GM13976 (cell line): Measurements from ENCODE around the gene CDO1.

Source experiments
- DNase-seq: peaks from one replicate; pipeline ENCODE4 v3.0.0; 2012; ENCODE audit warnings: low spot score
- in situ Hi-C: fragments of 300-500 bp; cut with MboI; formaldehyde crosslinking; loops from one replicate; pipeline ENCODE4 v1.12.0; 2022; ENCODE audit warnings: low sequenced_read_pairs, mixed read lengths, inconsistent platforms; ENCODE audit not compliant: unreplicated experiment
- TF ChIP-seq, protein P1 (sequence below): IDR thresholded peaks from 2 replicates; pipeline ENCODE4 v1.5.1; 2012; ENCODE audit warnings: borderline replicate concordance, mild to moderate bottlenecking; ENCODE audit not compliant: insufficient read depth; ENCODE audit errors: extremely low read depth, missing control alignments, control extremely low read depth

Gene CDO1

DNA sequence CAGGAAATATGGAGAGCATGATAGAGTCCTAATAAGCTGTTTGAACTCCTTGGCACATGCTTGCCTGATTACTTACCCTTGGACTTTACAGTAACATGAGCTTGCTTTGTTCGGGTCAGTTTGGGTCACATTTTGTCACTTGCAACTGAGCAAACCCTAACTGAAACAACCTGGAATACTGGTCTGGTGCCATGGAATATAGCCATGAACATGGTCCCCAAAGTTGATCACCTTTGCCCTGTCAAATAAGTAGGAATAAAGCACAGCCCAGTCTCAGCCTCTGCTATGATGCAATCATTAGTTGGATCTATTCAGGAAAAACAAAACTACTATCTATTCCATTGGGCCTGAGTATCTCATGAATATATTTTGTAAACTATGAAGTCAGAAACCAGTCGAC, 18.2 kb downstream of the CDO1 start:
- TF ChIP-seq, protein P1, sequence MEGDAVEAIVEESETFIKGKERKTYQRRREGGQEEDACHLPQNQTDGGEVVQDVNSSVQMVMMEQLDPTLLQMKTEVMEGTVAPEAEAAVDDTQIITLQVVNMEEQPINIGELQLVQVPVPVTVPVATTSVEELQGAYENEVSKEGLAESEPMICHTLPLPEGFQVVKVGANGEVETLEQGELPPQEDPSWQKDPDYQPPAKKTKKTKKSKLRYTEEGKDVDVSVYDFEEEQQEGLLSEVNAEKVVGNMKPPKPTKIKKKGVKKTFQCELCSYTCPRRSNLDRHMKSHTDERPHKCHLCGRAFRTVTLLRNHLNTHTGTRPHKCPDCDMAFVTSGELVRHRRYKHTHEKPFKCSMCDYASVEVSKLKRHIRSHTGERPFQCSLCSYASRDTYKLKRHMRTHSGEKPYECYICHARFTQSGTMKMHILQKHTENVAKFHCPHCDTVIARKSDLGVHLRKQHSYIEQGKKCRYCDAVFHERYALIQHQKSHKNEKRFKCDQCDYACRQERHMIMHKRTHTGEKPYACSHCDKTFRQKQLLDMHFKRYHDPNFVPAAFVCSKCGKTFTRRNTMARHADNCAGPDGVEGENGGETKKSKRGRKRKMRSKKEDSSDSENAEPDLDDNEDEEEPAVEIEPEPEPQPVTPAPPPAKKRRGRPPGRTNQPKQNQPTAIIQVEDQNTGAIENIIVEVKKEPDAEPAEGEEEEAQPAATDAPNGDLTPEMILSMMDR, result no peak

DNA sequence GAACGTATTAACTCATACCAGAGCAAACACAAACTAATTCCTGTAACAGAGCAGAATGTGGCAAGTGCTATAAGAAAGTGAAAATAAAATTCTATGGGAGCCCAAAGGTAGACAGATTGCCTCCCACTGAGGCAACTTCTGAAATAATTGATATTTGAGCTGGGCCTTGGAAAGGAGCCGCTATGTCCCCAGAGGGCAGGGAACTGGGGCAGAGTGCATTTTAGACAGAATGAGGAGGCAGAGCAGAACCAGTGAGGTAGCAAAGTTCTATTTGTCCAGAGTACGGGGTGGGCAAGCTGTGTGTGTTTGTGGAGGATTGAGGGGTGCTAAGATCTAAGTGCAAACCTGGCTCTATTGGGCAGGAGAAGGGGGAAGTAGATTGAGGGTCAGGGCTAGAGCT, 19.8 kb downstream of the CDO1 start:
- no peak for DNase-seq
- in situ Hi-C loops, result no loop called here
- TF ChIP-seq, protein P1, result no peak

More for the DNA sequence above, 18.2 kb downstream of the CDO1 start:
- in situ Hi-C loops, result no loop called here
- no peak for DNase-seq

DNA sequence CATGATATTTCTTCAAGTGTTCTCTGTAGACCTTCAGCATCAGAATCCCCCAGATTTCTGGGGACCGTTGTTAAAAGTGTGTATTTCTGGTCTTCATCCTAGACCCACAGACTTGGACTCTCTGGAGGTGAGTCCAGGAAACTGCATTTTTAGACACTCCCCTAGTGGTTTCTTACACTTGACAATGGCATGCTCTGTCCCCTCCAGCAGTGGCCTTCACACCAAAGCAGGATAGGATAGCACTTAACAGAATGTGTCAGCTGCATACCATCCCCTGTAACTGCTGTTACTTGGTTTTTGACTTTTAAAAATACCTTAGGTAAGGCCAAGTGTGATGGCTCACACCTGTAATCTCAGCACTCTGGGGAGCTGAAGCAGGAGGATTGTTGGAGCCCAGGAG, 20.8 kb downstream of the CDO1 start:
- in situ Hi-C loops, result no loop called here
- TF ChIP-seq, protein P1, result no peak
- no peak for DNase-seq

DNA sequence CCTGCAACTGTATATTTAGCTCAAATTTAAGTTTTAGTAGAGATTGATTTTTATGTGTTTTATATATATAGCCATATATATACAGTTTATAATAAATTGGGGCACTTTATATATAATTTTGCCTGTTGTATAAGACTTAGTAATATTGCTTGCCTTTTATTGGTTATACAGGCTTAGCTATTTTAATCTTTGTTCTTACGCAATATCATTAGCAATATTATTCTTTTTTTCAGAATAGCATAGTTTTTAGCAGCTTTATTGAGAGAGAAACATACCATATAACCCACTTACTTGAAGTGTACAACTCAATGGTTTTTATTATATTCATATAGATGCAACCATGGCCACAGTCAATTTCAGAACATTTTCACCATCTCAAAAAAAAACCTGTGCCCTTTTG, 28.0 kb downstream of the CDO1 start:
- TF ChIP-seq, protein P1, result no peak
- in situ Hi-C loops, result no loop called here
- DNase-seq, result no peak

DNA sequence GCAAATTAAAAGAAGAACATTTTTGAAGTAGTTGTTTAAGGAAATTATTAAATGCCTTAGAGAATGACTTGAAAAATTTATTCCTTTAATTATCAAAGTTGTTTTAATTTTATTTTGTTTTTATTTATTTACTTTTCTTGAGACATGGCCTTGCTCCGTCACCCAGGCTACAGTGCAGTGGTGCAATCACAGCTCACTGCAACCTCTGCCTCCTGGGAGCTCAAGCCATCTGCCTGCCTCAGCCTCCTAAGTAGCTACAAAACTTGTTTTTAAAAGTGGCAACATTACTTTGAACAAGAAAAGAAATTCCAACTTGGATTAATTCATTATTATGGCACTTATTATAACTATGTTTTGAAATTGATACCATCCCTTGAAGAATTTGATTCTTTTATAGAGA, 29.0 kb downstream of the CDO1 start:
- in situ Hi-C loops, result no loop called here
- TF ChIP-seq, protein P1, result no peak

DNA sequence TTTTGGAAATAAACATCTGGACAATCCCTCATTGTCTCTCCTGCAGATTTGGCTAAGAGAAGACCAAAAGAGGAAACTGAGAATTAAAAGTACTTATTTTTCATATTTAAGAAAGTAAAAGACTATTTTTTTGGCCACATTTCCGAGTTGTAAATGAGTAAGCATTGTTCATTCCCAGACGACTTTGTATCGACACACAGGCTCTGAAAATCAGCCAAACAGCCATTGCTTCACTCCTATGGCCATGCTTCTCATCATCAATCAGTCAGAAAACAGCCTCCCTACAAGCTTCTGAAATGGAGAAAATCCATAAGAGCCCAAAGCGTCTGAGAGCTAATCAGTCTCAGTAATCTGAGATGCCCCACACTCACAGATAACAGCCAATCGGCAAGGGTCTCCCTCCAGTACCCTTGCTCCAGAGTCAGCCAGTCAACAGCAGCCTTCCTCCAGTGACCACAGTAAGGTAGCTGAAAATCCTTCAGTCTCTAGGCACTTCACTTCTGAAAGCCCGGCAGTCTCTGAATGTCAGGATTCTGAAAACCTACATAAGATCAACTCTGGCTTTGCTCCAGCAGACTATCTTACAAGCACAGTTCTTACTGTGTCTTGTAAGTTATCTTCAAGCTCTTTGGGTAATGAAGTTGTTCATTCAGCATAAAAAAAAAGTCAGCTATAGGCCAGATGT, 30.9 kb downstream of the CDO1 start:
- TF ChIP-seq, protein P1, result no peak
- in situ Hi-C loops, result no loop called here
- DNase-seq, result no peak

More for the DNA sequence above, 29.0 kb downstream of the CDO1 start:
- no peak for DNase-seq

DNA sequence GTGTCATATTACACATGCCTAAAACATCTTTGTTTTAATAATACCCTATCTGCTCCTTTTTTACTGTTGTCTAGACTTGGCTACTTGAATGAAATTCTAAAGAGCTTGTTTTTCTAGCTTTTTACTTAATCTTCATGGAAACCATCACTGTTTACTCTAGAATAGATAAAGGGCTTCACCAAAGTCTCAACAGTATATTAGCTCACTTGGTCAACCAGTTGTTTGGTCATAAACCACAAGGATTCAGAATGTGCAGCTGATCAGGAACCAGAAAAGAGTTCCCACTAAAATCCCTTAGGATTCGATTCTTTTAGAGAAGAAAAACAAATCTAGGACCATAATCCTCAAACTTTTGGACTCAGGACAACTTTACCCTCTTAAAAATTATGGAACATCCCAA, 38.0 kb downstream of the CDO1 start:
- DNase-seq, result no peak
- in situ Hi-C loops, result no loop called here
- TF ChIP-seq, protein P1, result no peak
